H1 (cell line): Measurements from ENCODE around the gene RETREG1. TPM values are rescaled to one million over a fixed set of nuclear protein-coding genes. Genes with fewer than 3 reads are reported as not detected.

Experiments used
- CTCF ChIA-PET: fragments of 300-600 bp; sonication (Branson Sonifier 250); formaldehyde crosslinking; loops from one replicate; lab custom pipeline; 2021; ENCODE audit not compliant: partially characterized antibody; lab: Charles Lee
- POLR2A ChIA-PET: fragments of 300-600 bp; sonication (Branson Sonifier 250); formaldehyde crosslinking; loops from one replicate; lab custom pipeline; 2021; ENCODE audit warnings: inconsistent platforms; ENCODE audit not compliant: partially characterized antibody; lab: Charles Lee
- DNase-seq, 2 experiments: peaks; one replicate each; pipeline versions ENCODE4 v3.0.0 to v3.0.0-alpha.2; 2010 to 2022; ENCODE audit warnings: low spot score in 2 of 2, low read depth in 1 of 2, mixed read lengths in 1 of 2
- FAIRE-seq: peaks from 2 replicates; lab custom pipeline; 2011; peaks lifted over from hg19 to GRCh38; lab: Jason Lieb, UNC
- H2AFZ ChIP-seq: 2 replicates; pipeline ENCODE4 v1.8.1; 2012; ENCODE audit warnings: low read length, inconsistent platforms
- H2AK5ac ChIP-seq: 2 replicates; pipeline ENCODE4 v1.6.1; 2013; ENCODE audit warnings: low read depth, low read length
- H2BK120ac ChIP-seq: replicated peaks from 2 replicates; pipeline ENCODE3; 2013; ENCODE audit warnings: low read depth, low read length, inconsistent platforms
- H2BK12ac ChIP-seq: 2 replicates; pipeline ENCODE4 v1.6.1; 2013; ENCODE audit warnings: low read depth, low read length
- H2BK15ac ChIP-seq: 2 replicates; pipeline ENCODE4 v1.6.1; 2013; ENCODE audit warnings: low read length
- H2BK20ac ChIP-seq: 2 replicates; pipeline ENCODE4 v1.6.1; 2013; ENCODE audit warnings: low read length
- H2BK5ac ChIP-seq: 2 replicates; pipeline ENCODE4 v1.6.1; 2013; ENCODE audit warnings: low read depth, low read length
- H3K14ac ChIP-seq: 2 replicates; pipeline ENCODE4 v1.6.1; 2013; ENCODE audit warnings: inconsistent platforms; ENCODE audit not compliant: insufficient read length
- H3K18ac ChIP-seq: 2 replicates; pipeline ENCODE4 v1.6.1; 2013; ENCODE audit warnings: low read length; ENCODE audit errors: extremely low read depth
- H3K23ac ChIP-seq: 2 replicates; pipeline ENCODE4 v1.6.1; 2013; ENCODE audit warnings: inconsistent platforms; ENCODE audit not compliant: insufficient read length
- H3K23me2 ChIP-seq: 2 replicates; pipeline ENCODE4 v1.6.1; 2013; ENCODE audit warnings: low read depth, low read length
- H3K27ac ChIP-seq: 2 replicates; pipeline ENCODE4 v1.6.1; 2011; ENCODE audit warnings: low read depth, low read length, inconsistent platforms
- H3K27me3 ChIP-seq, 4 experiments: replicated peaks in 1 of 4; 1 replicate in 1 of 4; 2 replicates in 3 of 4; pipeline versions ENCODE4 v1.6.1 to v1.8.1; 2011 to 2013; ENCODE audit warnings: low read length in 3 of 4, mild to moderate bottlenecking in 3 of 4, inconsistent platforms in 2 of 4, mixed read lengths in 2 of 4, moderate library complexity in 1 of 4; ENCODE audit not compliant: control insufficient read depth in 3 of 4, insufficient read depth in 3 of 4; ENCODE audit errors: extremely low read depth in 1 of 4
- H3K36me3 ChIP-seq, 4 experiments: 2 replicates each; pipeline versions ENCODE4 v1.6.1 to v1.8.1; 2011 to 2013; ENCODE audit warnings: mild to moderate bottlenecking in 4 of 4, low read length in 3 of 4, moderate library complexity in 2 of 4, control low read depth in 1 of 4, inconsistent platforms in 1 of 4; ENCODE audit not compliant: insufficient read depth in 4 of 4, control insufficient read depth in 2 of 4
- H3K4ac ChIP-seq: replicated peaks from 2 replicates; pipeline ENCODE3; 2013; ENCODE audit warnings: low read length, low read depth, mixed read lengths, inconsistent platforms; ENCODE audit not compliant: insufficient read length
- H3K4me1 ChIP-seq, 4 experiments: replicated peaks in 1 of 4; 1 replicate in 1 of 4; 2 replicates in 3 of 4; pipeline versions ENCODE4 v1.6.1 to v1.8.1; 2011 to 2013; ENCODE audit warnings: low read length in 3 of 4, inconsistent platforms in 2 of 4, mixed read lengths in 1 of 4; ENCODE audit not compliant: insufficient read depth in 4 of 4, control insufficient read depth in 3 of 4
- H3K4me2 ChIP-seq, 2 experiments: 2 replicates each; pipeline versions ENCODE4 v1.6.1 to v1.8.1; 2011 to 2013; ENCODE audit warnings: low read depth in 2 of 2, low read length in 2 of 2, control low read depth in 1 of 2, inconsistent platforms in 1 of 2, mild to moderate bottlenecking in 1 of 2; ENCODE audit not compliant: insufficient read depth in 1 of 2
- H3K4me3 ChIP-seq, 4 experiments: fragments of 200-600, 300-600 bp in 1 of 4; sonication (generic), shearing (Covaris generic), sonication (Bioruptor Twin) in 1 of 4; 2 replicates each; pipeline versions ENCODE4 v1.5.1 to v1.8.1; 2011 to 2016; ENCODE audit warnings: low read length in 4 of 4, low read depth in 3 of 4, control low read depth in 2 of 4, inconsistent platforms in 2 of 4, mild to moderate bottlenecking in 2 of 4, mixed read lengths in 1 of 4, moderate library complexity in 1 of 4; ENCODE audit not compliant: insufficient read depth in 2 of 4; ENCODE audit errors: extremely low read depth in 1 of 4
- H3K56ac ChIP-seq: replicated peaks from 2 replicates; pipeline ENCODE3; 2013; ENCODE audit warnings: low read depth, mild to moderate bottlenecking, mixed read lengths, low read length, inconsistent platforms; ENCODE audit not compliant: insufficient read length
- H3K79me1 ChIP-seq: 2 replicates; pipeline ENCODE4 v1.6.1; 2013; ENCODE audit warnings: low read depth, low read length, control low read depth
- H3K79me2 ChIP-seq, 2 experiments: 2 replicates each; pipeline versions ENCODE4 v1.6.1 to v1.8.1; 2012 to 2013; ENCODE audit warnings: low read length in 2 of 2, mild to moderate bottlenecking in 2 of 2, inconsistent platforms in 1 of 2; ENCODE audit not compliant: insufficient read depth in 2 of 2, control insufficient read depth in 1 of 2
- H3K9ac ChIP-seq, 4 experiments: replicated peaks in 1 of 4; 1 replicate in 1 of 4; 2 replicates in 3 of 4; pipeline versions ENCODE4 v1.6.1 to v1.8.1; 2011 to 2013; ENCODE audit warnings: low read depth in 3 of 4, low read length in 3 of 4, control low read depth in 2 of 4, mild to moderate bottlenecking in 2 of 4, moderate library complexity in 2 of 4, inconsistent platforms in 1 of 4; ENCODE audit errors: extremely low read depth in 1 of 4
- H3K9me3 ChIP-seq, 2 experiments: 2 replicates each; pipeline versions ENCODE4 v1.6.1 to v1.8.1; 2012 to 2013; ENCODE audit warnings: mild to moderate bottlenecking in 2 of 2, moderate library complexity in 2 of 2, control low read depth in 1 of 2, inconsistent platforms in 1 of 2, low read depth in 1 of 2, low read length in 1 of 2, mixed read lengths in 1 of 2; ENCODE audit not compliant: insufficient read depth in 2 of 2
- H4K20me1 ChIP-seq, 2 experiments: replicated peaks in 1 of 2; 2 replicates each; pipeline versions ENCODE3 to v1.8.1; 2011 to 2013; ENCODE audit warnings: inconsistent platforms in 2 of 2, low read length in 2 of 2, mild to moderate bottlenecking in 1 of 2; ENCODE audit not compliant: insufficient read depth in 2 of 2, control insufficient read depth in 1 of 2
- H4K5ac ChIP-seq: 2 replicates; pipeline ENCODE4 v1.6.1; 2013; ENCODE audit warnings: low read length, low read depth, mixed read lengths, inconsistent platforms; ENCODE audit not compliant: insufficient read length
- H4K8ac ChIP-seq: 2 replicates; pipeline ENCODE4 v1.8.0; 2013; ENCODE audit warnings: mild to moderate bottlenecking, moderate library complexity, low read length, inconsistent platforms; ENCODE audit not compliant: insufficient read depth; ENCODE audit errors: extremely low read depth
- H4K91ac ChIP-seq: replicated peaks from 2 replicates; pipeline ENCODE3; 2013; ENCODE audit warnings: low read length, mixed read lengths, inconsistent platforms; ENCODE audit not compliant: insufficient read length
- BRCA1 ChIP-seq: IDR thresholded peaks from 2 replicates; pipeline ENCODE4 v1.6.1; 2012; ENCODE audit warnings: low read depth, low read length, improper control_type of control experiment
- CBX8 ChIP-seq: fragments of 300-800, 300-1000 bp; sonication (generic); IDR thresholded peaks from 2 replicates; pipeline ENCODE4 v1.7.1; 2016; ENCODE audit warnings: low read depth, low read length, borderline replicate concordance
- CREB1 ChIP-seq: IDR thresholded peaks from 2 replicates; pipeline ENCODE4 v1.6.1; 2012; ENCODE audit warnings: inconsistent platforms
- CTBP2 ChIP-seq: IDR thresholded peaks from 2 replicates; pipeline ENCODE4 v1.7.0; 2011; ENCODE audit warnings: borderline replicate concordance, mild to moderate bottlenecking, moderate library complexity, mixed read lengths, low read length; ENCODE audit not compliant: insufficient read depth, insufficient read length
- FOSL1 ChIP-seq: IDR thresholded peaks from 2 replicates; pipeline ENCODE4 v1.6.1; 2011; ENCODE audit warnings: mild to moderate bottlenecking, low read depth, low read length, moderate library complexity; ENCODE audit not compliant: insufficient read depth
- JUND ChIP-seq: IDR thresholded peaks from 2 replicates; pipeline ENCODE4 v1.6.1; 2011; ENCODE audit warnings: mild to moderate bottlenecking, improper control_type of control experiment, low read length
- MAFK ChIP-seq: IDR thresholded peaks from 2 replicates; pipeline ENCODE4 v1.6.1; 2012; ENCODE audit warnings: low read depth, mild to moderate bottlenecking, improper control_type of control experiment, low read length
- NANOG ChIP-seq: IDR thresholded peaks from 2 replicates; pipeline ENCODE4 v1.6.1; 2011; ENCODE audit warnings: low read length, low read depth, mild to moderate bottlenecking, inconsistent platforms; ENCODE audit not compliant: insufficient read depth, poor library complexity, severe bottlenecking
- NRF1 ChIP-seq: IDR thresholded peaks from 2 replicates; pipeline ENCODE4 v1.6.1; 2011; ENCODE audit warnings: mild to moderate bottlenecking, low read depth, low read length, improper control_type of control experiment
- RBBP5 ChIP-seq: IDR thresholded peaks from 2 replicates; pipeline ENCODE4 v1.7.1; 2012; ENCODE audit warnings: low read depth, mild to moderate bottlenecking, inconsistent platforms, low read length, moderate library complexity, borderline replicate concordance
- SIX5 ChIP-seq: IDR thresholded peaks from 2 replicates; pipeline ENCODE4 v1.6.1; 2011; ENCODE audit warnings: mild to moderate bottlenecking, low read depth, low read length
- WGBS, 2 experiments: shearing (Covaris generic) in 1 of 2; methylation state at CpG; one replicate each; pipeline versions ENCODE4 v1.1.6 to v1.1.7; 2013 to 2015; ENCODE audit warnings: low lambda C conversion rate in 2 of 2, mixed read lengths in 2 of 2, inconsistent platforms in 1 of 2, low coverage in 1 of 2, missing lambda C conversion rate in 1 of 2; ENCODE audit not compliant: insufficient replicate concordance in 2 of 2, insufficient coverage in 1 of 2, insufficient read length in 1 of 2; ENCODE audit errors: extremely low coverage in 1 of 2, missing lambda C conversion rate in 1 of 2; 5-methylcytosine and 5-hydroxymethylcytosine counted together
- polyA plus RNA-seq, 7 experiments: library from polyadenylated mRNA; depleted of rRNA in 3 of 7; stranded (reverse) in 5 of 7; unstranded in 2 of 7; fragments of >200 nt in 5 of 7; fragments of 200-250 nt in 2 of 7; gene quantifications; 1 replicate in 5 of 7; 2 replicates in 1 of 7; 4 replicates in 1 of 7; pipeline versions ENCODE4 v1.2.1 to v1.2.3, GENCODE V29; 2011 to 2013; ENCODE audit warnings: missing spikeins in 2 of 7, mixed read lengths in 2 of 7
- total RNA-seq: library from RNA; stranded (reverse); fragmentation: NEBNext Ultra II Directional; extraction: Animal tissue kit (Norgen Biotek cat#: 25700); gene quantifications from 2 replicates; pipeline ENCODE4 v1.2.1, GENCODE V29; 2021
- TF ChIP-seq, protein P1 (sequence below): IDR thresholded peaks from 2 replicates; pipeline ENCODE4 v1.6.1; 2011; ENCODE audit warnings: low read depth, mild to moderate bottlenecking, low read length; ENCODE audit not compliant: insufficient read depth

The RETREG1 gene
- total and polyA plus RNA-seq, 2 of the 8 experiments (the other 6 are each of a cell fraction or from before 2014, with no cell fraction given): 0.62 to 1.9 TPM

DNA sequence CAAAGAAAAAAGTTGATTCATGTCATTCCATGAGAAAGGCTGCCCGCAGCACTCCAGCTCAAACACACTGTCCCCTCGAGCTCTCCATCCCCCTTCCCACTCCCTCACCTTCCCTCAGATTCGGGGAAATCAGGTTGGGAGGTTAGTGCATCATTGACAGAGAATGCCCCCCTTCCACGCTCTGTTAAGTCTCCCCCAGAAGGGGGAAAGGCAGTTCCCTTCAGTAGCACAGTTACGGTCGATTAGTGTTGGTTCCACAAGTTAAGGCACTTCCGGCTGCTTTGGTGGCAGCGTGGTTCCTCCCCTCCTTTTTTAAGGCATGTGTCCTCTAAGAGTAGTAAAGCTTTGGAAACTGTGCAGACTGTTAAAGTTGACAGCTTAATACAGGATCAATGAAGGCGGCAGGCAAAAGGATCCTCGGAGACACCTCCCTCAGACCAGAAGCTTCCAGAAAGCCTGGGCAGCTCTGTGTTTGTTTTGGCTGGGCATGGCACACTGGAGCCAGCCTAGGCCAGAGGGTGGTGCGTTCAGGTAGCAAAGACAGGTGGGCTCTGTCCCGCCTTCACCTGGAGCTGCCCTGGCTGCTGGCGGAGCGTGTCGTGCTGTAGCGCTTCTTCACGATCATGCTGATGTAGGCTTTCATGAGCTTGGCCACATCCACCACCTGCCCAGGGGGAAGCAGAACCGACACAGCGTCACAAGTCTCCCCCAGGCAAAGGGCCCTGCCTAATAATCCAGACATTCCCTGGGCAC lies 49.5 kb upstream of the RETREG1 start:
- H2BK20ac ChIP-seq: no peak overlapping the region
- FAIRE-seq (no peak), DNase-seq (no peak)
- no peak overlapping the region for H2AK5ac ChIP-seq
- no peak overlapping the region for H2BK120ac ChIP-seq
- H3K4me2 ChIP-seq: no peak overlapping the region
- no peak overlapping the region for H4K5ac ChIP-seq
- no peak overlapping the region for H3K4me3 ChIP-seq
- H2AFZ ChIP-seq: no peak overlapping the region
- H3K14ac ChIP-seq: no peak overlapping the region
- peaks cover 39 to 74% (median 53%) of the 10 kb centered on the region in 4 experiments for H3K36me3 ChIP-seq
- no peaks in the 10 kb centered on the region for H3K23me2 ChIP-seq
- no peak overlapping the region for H3K4ac ChIP-seq
- ChIA-PET CTCF (interaction anchor here (0.9 to 6.5 kb wide), 19 partner anchors 9 to 536 kb away, joined by 3 to 51 read pairs (median 6); no protein-coding TSS in a partner anchor), POLR2A (interaction anchor here (1.2 kb wide), 1 partner anchor 36 kb away, joined by 3 read pairs; no protein-coding TSS in a partner anchor)
- no peaks in the 10 kb centered on the region for H3K79me1 ChIP-seq
- no peak overlapping the region for H4K8ac ChIP-seq
- H2BK12ac ChIP-seq: no peak overlapping the region
- H2BK5ac ChIP-seq: no peak overlapping the region
- WGBS, 2 experiments: 94% methylated on average over 19 of the region's 19 CpGs; no CpG with 5 or more reads in 1 of the 2 experiments
- H3K27me3 ChIP-seq: no peaks in the 10 kb centered on the region
- H3K9me3 ChIP-seq: no peaks in the 10 kb centered on the region
- H3K23ac ChIP-seq: no peak overlapping the region
- no peak overlapping the region for H3K9ac ChIP-seq
- no peak overlapping the region for H3K18ac ChIP-seq
- H3K4me1 ChIP-seq: no peaks in the 10 kb centered on the region
- H3K56ac ChIP-seq: no peak overlapping the region
- H4K91ac ChIP-seq: no peak overlapping the region
- H2BK15ac ChIP-seq: no peak overlapping the region
- no peaks in the 10 kb centered on the region for H3K79me2 ChIP-seq
- no peak overlapping the region for H3K27ac ChIP-seq
- peaks cover 5 to 10% of the 10 kb centered on the region in 2 experiments for H4K20me1 ChIP-seq
- TF ChIP-seq FOSL1 (no peak), RBBP5 (no peak), JUND (no peak), MAFK (no peak), CTBP2 (no peak), CREB1 (no peak), NANOG (no peak), CBX8 (no peak), BRCA1 (no peak), NRF1 (no peak), SIX5 (no peak)
- TF ChIP-seq, protein P1, sequence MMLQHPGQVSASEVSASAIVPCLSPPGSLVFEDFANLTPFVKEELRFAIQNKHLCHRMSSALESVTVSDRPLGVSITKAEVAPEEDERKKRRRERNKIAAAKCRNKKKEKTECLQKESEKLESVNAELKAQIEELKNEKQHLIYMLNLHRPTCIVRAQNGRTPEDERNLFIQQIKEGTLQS: no peak
